ENCODE measurements around the gene TTC7B.
"Not testable (repeated sequence)": the region's sequence is repeated elsewhere in the genome, so short reads cannot be mapped to it uniquely, and the experiment has no call there.

TTC7B gene

GRCh38 chr14:90536511-90537191 is 279.6 kb downstream of the TTC7B start:
- DNase-seq: no peak

DNA sequence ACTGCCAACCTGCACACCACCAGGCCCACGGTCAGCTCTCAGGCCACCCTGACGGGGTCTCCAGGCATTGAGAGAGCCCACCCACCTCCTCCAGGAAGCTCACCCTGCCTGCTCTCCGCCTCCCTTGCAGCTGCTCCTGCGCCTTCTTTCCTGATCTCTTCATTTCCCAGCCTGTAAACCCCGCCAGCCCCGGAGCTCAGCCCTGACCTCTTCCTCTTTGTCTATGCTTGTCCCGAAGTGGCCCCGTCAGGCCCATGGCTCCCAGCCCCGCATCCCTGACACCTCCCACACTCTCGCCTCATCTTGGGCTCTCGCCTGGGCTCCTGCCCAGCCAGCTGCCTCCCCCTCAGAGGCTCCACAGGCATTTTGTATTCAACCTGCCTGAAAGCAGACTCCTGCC is 280.1 kb downstream of the TTC7B start:
- no peak for DNase-seq

DNA sequence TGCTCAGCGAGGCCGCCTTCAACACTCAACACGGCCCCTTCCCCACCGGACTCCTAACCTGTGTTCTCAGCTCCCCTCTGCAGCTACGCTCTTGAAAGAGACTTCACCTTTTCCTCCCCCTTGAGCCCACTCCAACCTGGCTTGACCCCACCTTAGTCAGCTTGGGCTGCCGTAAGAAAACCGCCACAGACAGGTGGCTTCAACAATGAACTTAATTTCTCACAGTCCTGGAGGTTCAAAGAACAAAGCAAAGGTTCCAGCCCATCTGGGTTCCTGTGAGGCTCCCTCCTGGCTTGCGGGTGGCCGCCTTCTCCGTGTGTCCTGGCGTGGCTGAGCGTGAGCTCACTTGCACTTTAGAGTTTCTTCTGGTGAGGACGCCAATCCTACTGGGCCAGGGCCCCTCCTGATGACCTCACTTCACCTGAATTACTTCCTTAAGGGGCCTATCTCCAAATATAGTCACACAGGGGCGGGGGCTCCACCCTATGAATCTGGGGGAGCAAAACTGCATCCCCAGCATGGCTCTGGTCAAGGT is 280.6 kb downstream of the TTC7B start:
- no peak for DNase-seq

DNA sequence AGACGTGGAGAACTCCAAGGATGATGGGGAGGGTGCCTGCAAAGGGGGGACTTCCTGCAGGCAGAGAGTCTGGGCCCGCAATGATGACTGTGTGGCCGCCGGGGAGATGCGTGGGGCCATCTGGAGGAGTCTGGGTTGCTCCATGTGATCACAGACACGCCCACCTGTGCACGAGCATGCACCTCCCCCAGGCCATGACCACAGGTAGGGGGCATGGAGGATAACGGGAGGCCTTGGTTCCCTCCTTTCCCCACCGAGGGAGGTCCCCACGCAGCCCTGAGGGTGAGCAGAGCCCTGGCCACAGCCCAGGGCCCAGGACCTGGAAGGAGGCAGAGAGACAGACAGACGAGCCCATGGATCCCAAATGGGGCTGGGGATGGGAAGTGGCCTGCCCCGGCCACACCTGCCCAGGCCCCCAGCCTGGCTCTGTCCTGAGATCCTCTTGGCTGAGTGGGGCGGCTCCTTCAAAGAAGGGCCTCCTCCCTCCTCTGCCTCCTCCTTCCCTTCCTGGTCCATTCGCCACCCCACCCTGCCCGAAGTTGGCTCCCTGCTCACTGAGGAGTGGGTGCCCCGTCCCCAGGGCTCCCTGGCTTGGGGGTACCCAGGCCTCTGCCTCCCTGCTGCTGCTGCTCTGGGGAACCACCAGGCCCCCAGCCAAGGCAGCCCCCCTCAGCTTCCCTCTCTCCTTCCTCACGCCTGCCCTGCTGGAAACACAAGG is 281.2 kb downstream of the TTC7B start:
- no peak for DNase-seq

- DNase-seq: no peak
Measured at GRCh38 chr14:90534091-90534837, 282.0 kb downstream of the TTC7B start.

GRCh38 chr14:90533591-90534021 is 282.6 kb downstream of the TTC7B start:
- no peak for DNase-seq

DNA sequence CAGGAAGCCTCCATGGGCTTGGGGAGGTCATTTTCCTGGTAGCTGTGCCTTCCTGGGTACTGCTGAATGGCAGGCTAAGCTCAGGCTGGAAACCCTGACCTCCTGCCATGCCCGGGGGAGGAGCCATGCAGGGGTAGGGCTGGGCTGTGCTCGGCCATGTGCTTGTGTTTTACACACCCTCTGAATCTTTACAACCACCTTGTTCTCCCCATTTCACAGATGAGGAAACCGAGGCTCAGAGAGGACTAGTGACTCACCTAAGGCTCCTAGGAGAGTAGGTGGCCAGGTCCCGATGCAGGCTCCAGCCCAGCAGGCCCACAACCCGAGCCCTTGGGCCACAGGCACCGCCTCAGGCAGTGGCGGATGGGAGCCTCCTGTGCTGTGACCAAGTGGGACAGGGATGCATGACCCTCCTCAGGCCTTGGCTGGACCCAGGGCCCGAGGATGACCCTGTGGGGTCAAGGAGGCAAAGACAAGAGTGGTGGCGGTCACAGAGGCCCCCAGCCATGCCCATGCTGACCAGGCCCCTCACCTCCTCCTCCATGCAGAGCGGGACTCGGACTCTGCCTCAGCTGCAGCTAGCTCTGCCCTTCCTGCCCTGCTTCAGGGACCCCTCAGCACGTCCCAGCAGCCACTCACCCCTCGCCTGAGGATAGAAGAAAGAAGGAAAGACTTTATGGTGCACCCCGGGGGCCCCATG is 283.3 kb downstream of the TTC7B start:
- no peak for DNase-seq

DNA sequence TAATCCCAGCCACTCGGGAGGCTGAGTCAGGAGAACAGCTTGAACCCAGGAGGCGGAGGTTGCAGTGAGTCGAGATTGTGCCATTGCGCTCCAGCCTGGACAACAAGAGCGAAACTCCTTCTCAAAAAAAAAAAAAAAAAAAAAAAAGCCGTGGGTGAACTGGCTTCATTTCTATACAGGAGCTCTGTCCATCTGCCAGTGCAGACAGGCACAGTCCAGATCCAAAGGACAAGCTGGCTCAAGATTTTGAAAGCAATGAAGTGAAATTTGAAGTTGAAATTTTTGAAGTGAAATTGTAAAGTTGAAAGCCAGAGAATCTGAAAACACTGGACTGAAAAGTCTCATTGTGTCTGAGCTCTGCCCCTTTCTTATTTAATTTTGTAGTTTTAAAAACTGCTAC is 284.7 kb downstream of the TTC7B start:
- no peak for DNase-seq

DNA sequence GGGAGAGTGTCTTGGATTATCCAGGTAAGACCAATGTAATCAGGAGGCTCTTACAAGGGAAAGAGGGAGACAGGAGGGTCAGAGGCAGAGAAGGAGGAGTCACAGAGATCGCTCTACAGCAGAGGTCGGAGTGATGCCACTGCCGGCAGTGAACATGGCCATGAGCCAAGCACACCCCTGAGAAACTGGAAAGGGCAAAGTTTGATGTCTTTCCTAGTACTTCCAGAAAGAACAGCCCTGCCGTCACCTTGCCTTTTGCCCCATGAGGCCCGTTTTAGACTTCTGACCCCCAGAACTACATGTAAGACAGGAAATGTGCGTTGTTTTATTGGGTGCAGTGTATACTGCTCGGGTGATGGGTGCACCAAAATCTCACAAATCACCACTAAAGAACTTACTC is 285.7 kb downstream of the TTC7B start:
- DNase-seq: no peak

- DNase-seq: no peak
Measured at GRCh38 chr14:90527978-90528377, 288.3 kb downstream of the TTC7B start.

DNA sequence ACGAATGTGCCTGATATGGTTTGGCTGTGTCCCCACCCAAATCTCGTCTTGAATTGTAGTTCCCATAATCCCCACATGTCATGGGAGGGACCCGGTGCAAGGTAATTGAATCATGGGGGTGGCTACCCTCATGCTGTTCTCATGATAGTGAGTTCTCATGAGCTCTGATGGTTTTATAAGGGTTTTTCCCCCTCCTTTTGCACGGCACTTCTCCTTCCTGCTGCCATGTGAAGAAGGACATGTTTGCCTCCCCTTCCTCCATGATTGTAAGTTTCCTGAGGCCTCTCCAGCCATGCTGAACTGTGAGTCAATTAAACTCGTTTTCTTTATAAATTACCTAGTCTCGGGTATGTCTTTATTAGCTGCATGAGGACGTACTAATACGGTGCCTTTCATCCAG is 289.7 kb downstream of the TTC7B start:
- DNase-seq: not testable (repeated sequence)

- not testable (repeated sequence) for DNase-seq
Measured at GRCh38 chr14:90525353-90526028, 290.7 kb downstream of the TTC7B start.

GRCh38 chr14:90523961-90524875 is 292.0 kb downstream of the TTC7B start:
- no peak for DNase-seq

DNA sequence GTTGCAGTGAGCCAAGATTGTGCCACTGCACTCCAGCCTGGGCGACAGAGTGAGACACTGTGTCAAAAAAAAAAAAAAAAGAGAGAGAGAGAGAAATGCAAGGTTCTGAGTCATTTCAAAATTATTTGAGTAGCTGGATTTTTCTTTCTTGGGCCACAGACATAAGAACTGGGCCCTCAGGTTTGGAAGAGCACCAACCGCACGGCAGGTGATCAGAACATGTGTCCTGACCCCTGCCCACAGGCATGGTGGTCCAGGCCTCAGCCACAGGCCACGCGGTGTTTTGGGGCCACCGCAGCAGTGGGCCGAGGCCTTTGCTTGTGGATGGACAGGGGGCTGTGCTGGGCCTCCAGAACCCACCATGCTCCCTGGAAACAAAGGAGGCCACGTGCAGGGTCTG is 292.7 kb downstream of the TTC7B start:
- DNase-seq: no peak

GRCh38 chr14:90522571-90523191 is 293.5 kb downstream of the TTC7B start:
- DNase-seq: peak; percentile 90

DNA sequence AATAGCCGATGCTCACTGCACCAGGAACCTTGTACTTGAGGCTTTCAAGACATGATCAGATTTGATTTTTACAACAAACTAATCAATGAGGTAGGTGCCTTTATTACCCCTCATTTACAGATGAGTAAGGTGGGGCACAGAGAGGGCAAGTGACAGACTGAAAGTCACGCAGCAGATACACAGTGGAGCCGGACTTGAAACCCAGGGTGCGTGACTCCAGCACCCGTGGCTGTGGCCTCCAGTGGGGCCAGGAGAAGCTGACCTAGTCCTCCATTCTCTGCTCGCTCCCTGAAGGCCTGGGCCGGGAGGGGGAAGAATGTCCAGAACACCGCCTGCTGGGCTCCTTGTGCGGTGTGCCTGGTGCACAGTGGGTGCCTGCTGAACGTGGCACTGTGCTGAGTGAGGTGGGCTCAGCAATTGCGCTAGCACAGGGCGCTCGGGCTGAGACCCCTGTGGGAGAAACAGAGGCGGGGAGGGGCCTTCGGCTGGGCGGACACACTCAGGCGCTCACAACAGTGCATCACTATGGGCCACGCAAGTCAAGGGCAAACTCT is 294.2 kb downstream of the TTC7B start:
- no peak for DNase-seq

DNA sequence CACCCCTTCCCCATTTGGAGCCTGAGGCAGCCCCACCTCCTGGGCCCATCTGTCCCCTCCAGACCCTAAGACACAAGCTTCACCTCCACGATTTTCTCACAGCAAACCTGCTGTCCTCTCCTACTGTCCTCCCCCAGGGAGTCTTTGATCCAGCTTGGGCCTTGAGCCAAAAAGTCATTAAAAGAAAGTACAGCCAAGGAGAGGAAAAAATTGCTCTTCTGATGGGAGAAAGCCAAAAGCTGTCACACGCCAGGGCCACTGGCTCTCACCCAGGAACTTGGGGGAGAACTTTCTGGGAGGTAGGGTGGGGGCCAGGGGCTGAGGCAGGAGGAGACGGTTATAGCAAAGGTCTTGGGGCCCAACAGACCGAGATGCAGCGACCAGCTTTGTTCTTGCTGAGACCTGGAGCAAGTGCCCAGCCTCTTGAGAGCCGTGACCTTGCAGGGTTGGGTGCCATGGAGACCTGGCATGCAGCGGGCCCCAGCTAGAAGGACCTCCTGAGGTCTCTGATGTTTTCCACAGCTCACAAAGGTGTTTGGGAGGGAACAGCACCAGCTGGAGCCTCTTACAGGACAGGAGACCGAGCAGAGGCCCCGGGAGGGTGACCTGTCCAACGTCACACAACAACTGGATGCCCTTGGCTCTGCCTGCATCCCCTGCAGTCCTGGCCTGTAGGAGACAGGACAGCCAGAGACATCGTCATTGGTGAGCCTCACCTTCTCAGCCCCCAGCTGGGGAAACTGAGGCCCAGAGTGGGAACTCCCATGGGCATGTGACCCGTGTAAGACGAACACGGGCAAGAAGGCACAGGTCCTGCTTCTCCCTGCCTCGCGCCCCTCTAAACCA is 294.9 kb downstream of the TTC7B start:
- peak; percentile 87 for DNase-seq

DNA sequence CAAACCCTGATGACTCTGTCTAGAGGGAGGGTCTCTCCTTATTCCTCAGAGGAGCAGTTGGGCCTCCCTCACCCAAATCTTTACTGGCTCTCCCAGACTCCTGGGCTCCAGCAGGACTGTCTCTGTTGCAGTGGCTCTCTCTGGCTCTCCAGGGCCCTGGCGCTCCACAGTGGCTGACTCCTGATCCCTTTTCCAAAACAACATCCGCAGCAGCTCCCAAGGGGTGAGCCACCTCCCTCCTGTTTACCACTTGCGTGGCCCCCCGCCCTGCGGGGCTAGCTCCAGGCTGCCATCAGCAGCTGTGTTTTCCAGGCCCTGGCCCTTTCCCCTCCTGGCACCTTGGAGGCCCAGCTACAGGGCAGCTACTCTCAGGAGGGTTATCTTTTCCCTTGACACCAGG is 295.9 kb downstream of the TTC7B start:
- peak; percentile 83 for DNase-seq

DNA sequence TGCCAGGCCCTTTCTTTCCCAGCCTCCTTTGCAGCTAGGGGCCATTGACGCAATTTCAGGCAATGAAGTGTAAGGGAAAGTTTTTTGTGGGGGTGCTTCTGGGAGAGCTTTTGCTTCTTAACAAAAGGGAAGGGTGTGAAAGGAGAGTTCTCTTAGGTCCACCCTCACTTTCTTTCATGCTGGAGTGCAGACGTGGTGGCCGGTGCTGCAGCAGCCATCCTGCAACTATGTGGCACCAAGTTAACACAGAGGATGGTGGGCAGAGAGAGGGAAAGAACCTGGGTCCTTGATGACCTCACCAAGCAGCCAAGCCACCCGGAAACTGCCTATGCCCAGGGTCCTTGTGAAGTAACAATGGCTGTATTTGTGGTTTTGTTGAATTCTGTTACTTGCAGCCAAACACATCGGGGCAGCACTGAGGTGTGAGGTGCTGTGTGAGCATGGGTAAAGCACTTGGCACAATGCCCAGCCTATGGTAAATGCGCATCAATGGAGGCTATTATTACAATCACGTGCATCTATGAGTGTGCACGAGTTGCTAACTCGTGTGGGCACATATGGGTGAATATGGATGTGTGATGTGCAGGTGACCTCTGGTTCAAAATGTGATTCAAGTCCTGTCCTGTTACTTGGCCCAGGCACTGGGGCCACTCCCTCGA is 296.8 kb downstream of the TTC7B start:
- peak; percentile 19 for DNase-seq
